ENCODE measurements around the gene FOXN1. TPM values are rescaled to one million over a fixed set of nuclear protein-coding genes. Genes with fewer than 3 reads are reported as not detected.

Gene FOXN1
- total and polyA plus RNA-seq, 10 donors: not detected

- Histone ChIP-seq H3K36me3 (no peaks in the 10 kb centered on the region), H3K9me3 (no peaks in the 10 kb centered on the region), H3K4me1 (no peaks in the 10 kb centered on the region), H3K4me3 (no peak overlapping the region), H3K27ac (no peak overlapping the region), H3K27me3 (replicated peaks in 1 of 7) (no peaks in the 10 kb centered on the region)
- TF ChIP-seq POLR2A (IDR thresholded peaks at IDR 0.05): no peak
- no peak for TF ChIP-seq POLR2AphosphoS5 (IDR thresholded peaks at IDR 0.05)
- no peak for TF ChIP-seq CTCF (IDR thresholded peaks at IDR 0.05 in 8 of 11, conservative IDR thresholded peaks at IDR 0.05 in 3 of 11)
- DNase-seq: no peak
- 80 to 90% (median 87%) methylated on average over 3 to 4 of the region's 4 CpGs for WGBS, 5 donors
- intact Hi-C loops (cut with DNase I; ENCODE audit: low total_unique reads): loop anchor here (5.0 kb wide), 1 partner anchor 48 kb away; no protein-coding TSS in a partner anchor
Observed at GRCh38 chr17:28540231-28540630, 34.1 kb downstream of the FOXN1 start.

GRCh38 chr17:28541439-28541838 is 35.3 kb downstream of the FOXN1 start:
- no peak overlapping the region for H3K4me3 ChIP-seq
- no peak overlapping the region for H3K27ac ChIP-seq
- H3K4me1 ChIP-seq: no peaks in the 10 kb centered on the region
- H3K27me3 ChIP-seq (replicated peaks in 1 of 7): no peaks in the 10 kb centered on the region
- H3K36me3 ChIP-seq: peaks cover 0 to 9% (median 3%) of the 10 kb centered on the region in 6 donors
- H3K9me3 ChIP-seq: no peaks in the 10 kb centered on the region
- 90 to 95% (median 92%) methylated on average over 4 of the region's 4 CpGs for WGBS, 5 donors
- intact Hi-C loops (cut with DNase I; ENCODE audit: low total_unique reads): loop anchor here (5.0 kb wide), 1 partner anchor 49 kb away; no protein-coding TSS in a partner anchor
- DNase-seq: no peak
- TF ChIP-seq CTCF (IDR thresholded peaks at IDR 0.05 in 8 of 11, conservative IDR thresholded peaks at IDR 0.05 in 3 of 11) (no peak), POLR2AphosphoS5 (IDR thresholded peaks at IDR 0.05) (no peak), POLR2A (IDR thresholded peaks at IDR 0.05) (no peak)

- WGBS, 5 donors: 84 to 92% (median 87%) methylated on average over 4 of the region's 4 CpGs
Observed at GRCh38 chr17:28544402-28545140, 38.4 kb downstream of the FOXN1 start.

More at GRCh38 chr17:28544402-28545140, 38.4 kb downstream of the FOXN1 start:
- no peak overlapping the region for H3K27ac ChIP-seq
- H3K4me1 ChIP-seq: peaks cover 15 to 31% (median 27%) of the 10 kb centered on the region in 6 donors
- peaks cover 0 to 20% (median 14%) of the 10 kb centered on the region in 6 donors for H3K36me3 ChIP-seq
- no peaks in the 10 kb centered on the region for H3K27me3 ChIP-seq (replicated peaks in 1 of 7)
- DNase-seq: peak; percentile 12
- H3K9me3 ChIP-seq: no peaks in the 10 kb centered on the region
- TF ChIP-seq CTCF (IDR thresholded peaks at IDR 0.05 in 8 of 11, conservative IDR thresholded peaks at IDR 0.05 in 3 of 11): no peak
- intact Hi-C loops (cut with DNase I; ENCODE audit: low total_unique reads): loop anchor here (5.0 kb wide), 2 partner anchors 52 to 68 kb away; partner anchors contain the start of gene RSKR
- no peak overlapping the region for H3K4me3 ChIP-seq
